ENCODE data around the gene CMKLR1. TPM values are rescaled to one million over a fixed set of nuclear protein-coding genes. Genes with fewer than 3 reads are reported as not detected.

The CMKLR1 gene
- total and polyA plus RNA-seq, 2 donors (not counting 1 experiment from before 2014, with no cell fraction given), result 0.06 to 0.54 TPM

DNA sequence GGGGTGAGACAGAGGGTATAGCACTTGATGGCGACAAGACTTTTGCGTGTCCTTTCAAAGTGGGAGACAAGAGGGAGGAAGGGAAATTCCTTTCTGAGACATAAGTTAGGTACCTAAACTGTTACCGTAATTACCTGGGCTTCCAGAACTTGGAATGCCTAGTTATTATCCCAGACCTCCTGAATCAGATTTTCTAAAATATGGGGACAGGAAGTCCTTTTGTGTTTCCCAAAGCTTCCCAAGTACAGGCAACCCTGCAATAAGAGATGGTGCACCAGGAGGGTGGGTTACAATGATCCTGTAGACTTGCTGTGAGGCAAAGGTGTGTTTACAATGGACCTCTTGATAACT lies 83.9 kb downstream of the CMKLR1 start:
- no peak overlapping the region for H3K4me2 ChIP-seq (replicated peaks; ENCODE audit: low read depth, low read length, poor library complexity, severe bottlenecking)
- H3K4me3 ChIP-seq (ENCODE audit: control extremely low read depth in 1 of 5, extremely low read depth in 1 of 5, insufficient read depth in 1 of 5, low read depth in 2 of 5, low read length in 4 of 5), result no peak overlapping the region
- POLR2A ChIA-PET, result no interaction called here
- peaks cover 0 to 7% (median 0%) of the 10 kb centered on the region in 3 donors for H3K9me3 ChIP-seq (ENCODE audit: control extremely low read depth in 1 of 3, control insufficient read depth in 2 of 3, insufficient read depth in 1 of 3, low read length in 2 of 3)
- Mint-ChIP-seq H3K9me3 (ENCODE audit: insufficient read depth) (peaks cover 8% of the 10 kb centered on the region), H3K27me3 (peaks cover 27% of the 10 kb centered on the region), H3K27ac (no peak overlapping the region), H3K4me3 (no peak overlapping the region), H3K4me1 (no peaks in the 10 kb centered on the region)
- H3K9ac ChIP-seq (ENCODE audit: low read length), result no peak overlapping the region
- no peak for DNase-seq
- H3K4me1 ChIP-seq (ENCODE audit: control insufficient read depth in 2 of 2, insufficient read depth in 2 of 2, low read length in 2 of 2), result no peaks in the 10 kb centered on the region
- no peaks in the 10 kb centered on the region for H3K36me3 ChIP-seq (replicated peaks in 1 of 2; ENCODE audit: control extremely low read depth in 1 of 2, control insufficient read depth in 1 of 2, extremely low read depth in 1 of 2, insufficient read depth in 2 of 2, low read length in 1 of 2)
- intact Hi-C loops (cut with micrococcal nuclease), result no loop called here
- no CpG with 5 or more reads among the region's 3 CpGs for WGBS (ENCODE audit: insufficient coverage)
- H3K27me3 ChIP-seq (replicated peaks in 1 of 4; ENCODE audit: control extremely low read depth in 1 of 4, control insufficient read depth in 3 of 4, insufficient read depth in 4 of 4, low read length in 3 of 4), result peaks cover 0 to 5% (median 0%) of the 10 kb centered on the region in 4 experiments
- H2AFZ ChIP-seq (ENCODE audit: insufficient read depth, low read depth, low read length, poor library complexity, severe bottlenecking), result no peak overlapping the region
- H3K27ac ChIP-seq (ENCODE audit: low read length in 2 of 2), result no peak overlapping the region
- CTCF ChIA-PET, result no interaction called here
- H3K79me2 ChIP-seq (ENCODE audit: control insufficient read depth, insufficient read depth, low read length), result no peaks in the 10 kb centered on the region
- no peak for TF ChIP-seq EZH2 (IDR thresholded peaks at IDR 0.05; ENCODE audit: borderline replicate concordance, insufficient read depth, low read depth, low read length, poor library complexity, severe bottlenecking)
- TF ChIP-seq, protein P1, sequence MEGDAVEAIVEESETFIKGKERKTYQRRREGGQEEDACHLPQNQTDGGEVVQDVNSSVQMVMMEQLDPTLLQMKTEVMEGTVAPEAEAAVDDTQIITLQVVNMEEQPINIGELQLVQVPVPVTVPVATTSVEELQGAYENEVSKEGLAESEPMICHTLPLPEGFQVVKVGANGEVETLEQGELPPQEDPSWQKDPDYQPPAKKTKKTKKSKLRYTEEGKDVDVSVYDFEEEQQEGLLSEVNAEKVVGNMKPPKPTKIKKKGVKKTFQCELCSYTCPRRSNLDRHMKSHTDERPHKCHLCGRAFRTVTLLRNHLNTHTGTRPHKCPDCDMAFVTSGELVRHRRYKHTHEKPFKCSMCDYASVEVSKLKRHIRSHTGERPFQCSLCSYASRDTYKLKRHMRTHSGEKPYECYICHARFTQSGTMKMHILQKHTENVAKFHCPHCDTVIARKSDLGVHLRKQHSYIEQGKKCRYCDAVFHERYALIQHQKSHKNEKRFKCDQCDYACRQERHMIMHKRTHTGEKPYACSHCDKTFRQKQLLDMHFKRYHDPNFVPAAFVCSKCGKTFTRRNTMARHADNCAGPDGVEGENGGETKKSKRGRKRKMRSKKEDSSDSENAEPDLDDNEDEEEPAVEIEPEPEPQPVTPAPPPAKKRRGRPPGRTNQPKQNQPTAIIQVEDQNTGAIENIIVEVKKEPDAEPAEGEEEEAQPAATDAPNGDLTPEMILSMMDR (IDR thresholded peaks at IDR 0.05), result no peak
- no peaks in the 10 kb centered on the region for H4K20me1 ChIP-seq (ENCODE audit: control insufficient read depth, insufficient read depth, low read length, poor library complexity, severe bottlenecking)
- ATAC-seq (ENCODE audit: low read depth), result no peak

DNA sequence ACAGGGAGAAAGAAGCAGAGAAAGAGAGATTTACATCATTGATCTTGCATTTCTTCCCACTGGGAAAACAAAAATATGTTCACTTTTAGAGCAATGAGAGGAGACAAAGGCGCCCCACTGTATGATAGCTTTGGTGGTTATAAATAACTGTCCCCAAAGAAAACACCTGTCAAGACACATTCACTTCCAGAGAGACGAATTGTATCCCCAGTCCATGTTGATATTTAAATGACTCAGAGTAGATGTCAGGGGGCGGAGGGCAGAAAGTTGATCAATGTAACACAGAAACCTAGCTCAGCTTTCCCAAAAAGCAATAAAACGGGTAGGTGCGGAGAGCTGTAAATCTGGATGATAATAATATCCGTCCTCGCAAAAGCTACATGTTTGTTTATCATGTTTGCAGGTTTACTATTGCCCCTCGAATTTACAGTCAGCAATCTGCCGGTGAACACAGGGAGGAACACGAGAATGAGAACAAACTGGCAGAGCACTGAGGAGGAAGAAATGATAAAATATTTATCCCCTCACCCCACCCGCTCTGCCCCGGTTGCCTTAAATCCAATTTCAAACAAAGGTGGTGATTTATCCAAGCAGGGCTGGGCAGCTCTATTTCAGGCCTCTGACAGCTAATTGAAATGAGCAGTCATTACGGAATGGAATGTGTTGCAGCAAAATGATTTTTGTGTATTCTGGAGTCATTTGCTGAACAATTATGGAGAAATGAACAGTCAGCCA lies 84.4 kb downstream of the CMKLR1 start:
- Histone ChIP-seq H3K79me2 (ENCODE audit: control insufficient read depth, insufficient read depth, low read length) (no peaks in the 10 kb centered on the region), H3K9me3 (ENCODE audit: control extremely low read depth in 1 of 3, control insufficient read depth in 2 of 3, insufficient read depth in 1 of 3, low read length in 2 of 3) (peaks cover 0 to 2% (median 0%) of the 10 kb centered on the region in 3 donors), H2AFZ (ENCODE audit: insufficient read depth, low read depth, low read length, poor library complexity, severe bottlenecking) (no peak overlapping the region), H3K4me2 (replicated peaks; ENCODE audit: low read depth, low read length, poor library complexity, severe bottlenecking) (no peak overlapping the region), H3K36me3 (replicated peaks in 1 of 2; ENCODE audit: control extremely low read depth in 1 of 2, control insufficient read depth in 1 of 2, extremely low read depth in 1 of 2, insufficient read depth in 2 of 2, low read length in 1 of 2) (no peaks in the 10 kb centered on the region), H3K9ac (ENCODE audit: low read length) (no peak overlapping the region), H3K27ac (ENCODE audit: low read length in 2 of 2) (no peak overlapping the region), H3K4me3 (ENCODE audit: control extremely low read depth in 1 of 5, extremely low read depth in 1 of 5, insufficient read depth in 1 of 5, low read depth in 2 of 5, low read length in 4 of 5) (no peak overlapping the region), H4K20me1 (ENCODE audit: control insufficient read depth, insufficient read depth, low read length, poor library complexity, severe bottlenecking) (no peaks in the 10 kb centered on the region), H3K27me3 (replicated peaks in 1 of 4; ENCODE audit: control extremely low read depth in 1 of 4, control insufficient read depth in 3 of 4, insufficient read depth in 4 of 4, low read length in 3 of 4) (peaks cover 0 to 5% (median 0%) of the 10 kb centered on the region in 4 experiments), H3K4me1 (ENCODE audit: control insufficient read depth in 2 of 2, insufficient read depth in 2 of 2, low read length in 2 of 2) (no peaks in the 10 kb centered on the region)
- Mint-ChIP-seq H3K27me3 (peaks cover 29% of the 10 kb centered on the region), H3K4me1 (no peaks in the 10 kb centered on the region), H3K4me3 (no peak overlapping the region), H3K9me3 (ENCODE audit: insufficient read depth) (peaks cover 8% of the 10 kb centered on the region), H3K27ac (no peak overlapping the region)
- intact Hi-C loops (cut with micrococcal nuclease), result no loop called here
- ATAC-seq (ENCODE audit: low read depth), result no peak
- ChIA-PET POLR2A (no interaction called here), CTCF (no interaction called here)
- no peak for DNase-seq
- TF ChIP-seq EZH2 (IDR thresholded peaks at IDR 0.05; ENCODE audit: borderline replicate concordance, insufficient read depth, low read depth, low read length, poor library complexity, severe bottlenecking), result no peak
- 82% methylated on average over 5 of the region's 13 CpGs for WGBS (ENCODE audit: insufficient coverage)

Data from B cell (primary cell).